Measurements from ENCODE around the gene CD28. TPM values are rescaled to one million over a fixed set of nuclear protein-coding genes. Genes with fewer than 3 reads are reported as not detected.

CD28 gene
- total RNA-seq, 1 experiment from 2014 or later: 0.84 TPM

- POLR2A ChIA-PET: no interaction called here
Observed at GRCh38 chr2:203743441-203743981, 37.1 kb downstream of the CD28 start.

GRCh38 chr2:203744091-203744490 is 37.7 kb downstream of the CD28 start:
- H3K9me3 ChIP-seq: no peaks in the 10 kb centered on the region
- no peak for TF ChIP-seq CTCF (IDR thresholded peaks at IDR 0.05; ENCODE audit: insufficient read depth in 1 of 2, low read depth in 1 of 2, low read length in 1 of 2, severe bottlenecking in 1 of 2, unreplicated experiment in 1 of 2)
- Mint-ChIP-seq H3K27me3 (ENCODE audit: insufficient read depth, unreplicated experiment) (no peaks in the 10 kb centered on the region), H3K27ac (ENCODE audit: unreplicated experiment) (no peak overlapping the region), H3K4me3 (ENCODE audit: unreplicated experiment) (no peak overlapping the region), H3K36me3 (ENCODE audit: insufficient read depth, unreplicated experiment) (no peaks in the 10 kb centered on the region), H3K4me1 (ENCODE audit: low read depth, unreplicated experiment) (peaks cover 6% of the 10 kb centered on the region), H3K9me3 (ENCODE audit: unreplicated experiment) (no peaks in the 10 kb centered on the region)
- no peaks in the 10 kb centered on the region for H3K27me3 ChIP-seq (replicated peaks; ENCODE audit: control insufficient read depth, insufficient read depth, low read length)
- intact Hi-C loops (cut with micrococcal nuclease; ENCODE audit: unreplicated experiment): no loop called here
- CTCF ChIA-PET: interaction anchor here (1.1 kb wide), 1 partner anchor 71 kb away, joined by 4 read pairs; no protein-coding TSS in a partner anchor
- peaks cover 21% of the 10 kb centered on the region for H3K4me1 ChIP-seq
- H3K36me3 ChIP-seq (ENCODE audit: control insufficient read depth, insufficient read depth, low read length): no peaks in the 10 kb centered on the region
- no peak overlapping the region for H3K4me3 ChIP-seq (ENCODE audit: low read depth, low read length)
- POLR2A ChIA-PET: no interaction called here
- no peak for DNase-seq
- BruUV-seq (replicated peaks): no TSS peak

More at GRCh38 chr2:203743441-203743981, 37.1 kb downstream of the CD28 start:
- Mint-ChIP-seq H3K27me3 (ENCODE audit: insufficient read depth, unreplicated experiment) (no peaks in the 10 kb centered on the region), H3K9me3 (ENCODE audit: unreplicated experiment) (no peaks in the 10 kb centered on the region), H3K4me1 (ENCODE audit: low read depth, unreplicated experiment) (peaks cover 6% of the 10 kb centered on the region), H3K27ac (ENCODE audit: unreplicated experiment) (no peak overlapping the region), H3K36me3 (ENCODE audit: insufficient read depth, unreplicated experiment) (no peaks in the 10 kb centered on the region), H3K4me3 (ENCODE audit: unreplicated experiment) (no peak overlapping the region)
- intact Hi-C loops (cut with micrococcal nuclease; ENCODE audit: unreplicated experiment): no loop called here
- Histone ChIP-seq H3K27me3 (replicated peaks; ENCODE audit: control insufficient read depth, insufficient read depth, low read length) (no peaks in the 10 kb centered on the region), H3K4me1 (peaks cover 23% of the 10 kb centered on the region), H3K4me3 (ENCODE audit: low read depth, low read length) (no peak overlapping the region), H3K36me3 (ENCODE audit: control insufficient read depth, insufficient read depth, low read length) (no peaks in the 10 kb centered on the region), H3K9me3 (no peaks in the 10 kb centered on the region)
- TF ChIP-seq CTCF (IDR thresholded peaks at IDR 0.05; ENCODE audit: insufficient read depth in 1 of 2, low read depth in 1 of 2, low read length in 1 of 2, severe bottlenecking in 1 of 2, unreplicated experiment in 1 of 2): no peak
- CTCF ChIA-PET: interaction anchor here (0.5 to 1.1 kb wide), 2 partner anchors 72 to 90 kb away, joined by 3 to 4 read pairs; no protein-coding TSS in a partner anchor
- DNase-seq: no peak
- no TSS peak for BruUV-seq (replicated peaks)

- Histone ChIP-seq H3K4me1 (peaks cover 18% of the 10 kb centered on the region), H3K36me3 (ENCODE audit: control insufficient read depth, insufficient read depth, low read length) (no peaks in the 10 kb centered on the region), H3K27me3 (replicated peaks; ENCODE audit: control insufficient read depth, insufficient read depth, low read length) (no peaks in the 10 kb centered on the region), H3K9me3 (no peaks in the 10 kb centered on the region), H3K4me3 (ENCODE audit: low read depth, low read length) (no peak overlapping the region)
- Mint-ChIP-seq H3K4me3 (ENCODE audit: unreplicated experiment) (no peak overlapping the region), H3K4me1 (ENCODE audit: low read depth, unreplicated experiment) (peaks cover 6% of the 10 kb centered on the region), H3K9me3 (ENCODE audit: unreplicated experiment) (no peaks in the 10 kb centered on the region), H3K27ac (ENCODE audit: unreplicated experiment) (no peak overlapping the region), H3K36me3 (ENCODE audit: insufficient read depth, unreplicated experiment) (no peaks in the 10 kb centered on the region), H3K27me3 (ENCODE audit: insufficient read depth, unreplicated experiment) (no peaks in the 10 kb centered on the region)
- intact Hi-C loops (cut with micrococcal nuclease; ENCODE audit: unreplicated experiment): no loop called here
- DNase-seq: no peak
- ChIA-PET POLR2A (no interaction called here), CTCF (no interaction called here)
- BruUV-seq (replicated peaks): no TSS peak
- TF ChIP-seq CTCF (IDR thresholded peaks at IDR 0.05; ENCODE audit: insufficient read depth in 1 of 2, low read depth in 1 of 2, low read length in 1 of 2, severe bottlenecking in 1 of 2, unreplicated experiment in 1 of 2): no peak
Observed at GRCh38 chr2:203745267-203745666, 38.8 kb downstream of the CD28 start.
